GM21723 (cell line): ENCODE measurements around the gene CHRNA3.

Experiments used
- ATAC-seq: cut with Tn5 transposase; IDR thresholded peaks from one replicate; pipeline ENCODE4 v1.9.1; 2021; ENCODE audit warnings: mild to moderate bottlenecking, moderate library complexity; ENCODE audit not compliant: unreplicated experiment

Gene CHRNA3

DNA sequence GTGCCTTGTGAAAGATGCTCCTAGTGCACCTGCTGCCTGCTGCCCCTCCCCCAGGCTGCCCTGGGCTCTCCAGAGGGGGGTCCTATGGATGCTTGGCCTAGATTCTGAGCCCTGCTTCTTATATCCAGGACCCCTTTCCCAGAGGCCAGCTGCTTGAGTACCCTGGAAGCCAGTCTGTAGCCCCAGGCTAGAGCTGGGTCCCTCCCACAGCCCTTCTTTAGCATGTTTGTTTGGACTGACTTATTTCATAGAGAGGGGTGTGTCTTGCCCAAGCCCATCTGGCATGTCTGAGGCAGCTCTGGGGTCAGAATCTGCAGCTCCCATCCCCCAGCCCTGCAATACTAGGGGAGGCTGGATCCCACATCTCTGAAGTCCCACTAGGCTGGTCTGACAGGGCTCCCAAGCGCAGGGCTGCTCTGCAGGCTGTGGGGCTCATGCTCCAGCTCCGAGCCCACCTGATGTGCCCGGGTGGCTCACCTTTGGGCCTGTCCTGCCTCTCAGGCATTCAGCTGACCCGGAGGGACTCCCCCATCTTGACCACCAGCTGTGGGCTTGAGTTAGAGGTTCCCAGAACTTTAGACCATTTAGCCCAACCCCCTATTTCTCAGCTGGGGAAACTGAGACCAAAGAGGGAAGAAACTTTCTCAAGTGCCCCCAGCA is 17.1 kb upstream of the CHRNA3 start:
- no peak for ATAC-seq

DNA sequence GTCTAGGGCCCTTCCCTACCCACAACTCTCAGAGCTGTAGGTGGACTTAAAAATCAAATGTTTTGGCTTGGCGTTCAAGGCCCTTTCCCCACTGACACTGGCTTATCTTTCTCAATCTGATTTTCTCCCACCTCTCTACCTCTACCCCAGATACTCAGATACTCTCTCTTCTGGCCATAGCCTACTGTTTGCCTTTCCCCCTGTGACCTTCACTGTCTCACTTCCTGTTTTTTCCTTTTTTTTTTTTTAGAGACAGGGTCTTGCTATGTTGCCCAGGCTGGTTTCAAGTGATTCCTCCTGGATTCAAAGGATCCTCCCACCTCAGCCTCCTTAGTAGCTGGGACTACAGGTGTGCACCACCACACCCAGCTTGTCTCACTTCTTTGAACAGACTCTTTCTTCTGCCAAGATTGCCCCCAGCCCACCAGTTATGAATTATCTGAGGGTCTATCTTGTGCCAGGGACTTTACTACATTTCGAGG is 15.6 kb upstream of the CHRNA3 start:
- no peak for ATAC-seq

DNA sequence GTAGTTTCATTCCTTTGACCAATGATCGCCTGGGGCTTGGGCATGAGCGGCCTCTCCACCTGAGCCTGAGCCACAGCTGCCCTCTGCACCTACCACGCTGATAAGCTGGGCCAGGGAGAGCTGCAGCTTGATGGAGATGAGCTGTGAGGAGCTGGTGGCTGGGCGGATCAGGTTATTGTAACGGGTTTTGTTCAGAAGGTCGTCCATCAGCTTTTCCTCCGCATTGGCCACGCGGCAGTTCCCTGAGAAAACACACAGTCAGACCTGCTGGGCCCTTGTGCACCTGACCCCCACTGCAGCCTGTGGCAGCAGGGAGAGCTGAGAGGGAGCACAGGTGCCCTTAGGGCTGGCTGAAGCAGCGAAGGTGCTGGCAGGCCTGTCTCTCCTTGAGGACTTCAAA is 14.6 kb upstream of the CHRNA3 start:
- ATAC-seq, result no peak

GRCh38 chr15:78634210-78635145 is 13.7 kb upstream of the CHRNA3 start:
- ATAC-seq, result no peak

DNA sequence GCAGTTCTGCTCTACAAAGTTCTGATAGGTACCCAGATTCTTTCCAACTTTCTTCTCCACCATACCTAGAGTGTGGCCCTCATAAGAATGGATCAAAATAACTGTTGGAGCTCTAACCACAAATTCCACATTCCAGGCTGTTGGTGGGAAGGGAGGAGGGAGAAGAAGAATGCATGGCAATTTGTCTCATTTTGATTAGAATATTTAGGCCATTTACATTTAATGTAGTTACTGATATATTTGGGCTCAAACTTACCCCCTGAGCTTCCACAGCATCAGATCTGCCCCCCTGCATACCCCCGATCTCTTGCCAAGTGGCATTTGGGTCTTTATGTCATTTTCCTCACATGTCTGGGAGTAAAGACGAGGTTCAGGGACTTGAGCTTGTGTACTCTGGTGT is 12.6 kb upstream of the CHRNA3 start:
- no peak for ATAC-seq

- no peak for ATAC-seq
Measured at GRCh38 chr15:78630886-78631633, 10.3 kb upstream of the CHRNA3 start.

GRCh38 chr15:78629716-78630065 is 8.9 kb upstream of the CHRNA3 start:
- ATAC-seq, result no peak

DNA sequence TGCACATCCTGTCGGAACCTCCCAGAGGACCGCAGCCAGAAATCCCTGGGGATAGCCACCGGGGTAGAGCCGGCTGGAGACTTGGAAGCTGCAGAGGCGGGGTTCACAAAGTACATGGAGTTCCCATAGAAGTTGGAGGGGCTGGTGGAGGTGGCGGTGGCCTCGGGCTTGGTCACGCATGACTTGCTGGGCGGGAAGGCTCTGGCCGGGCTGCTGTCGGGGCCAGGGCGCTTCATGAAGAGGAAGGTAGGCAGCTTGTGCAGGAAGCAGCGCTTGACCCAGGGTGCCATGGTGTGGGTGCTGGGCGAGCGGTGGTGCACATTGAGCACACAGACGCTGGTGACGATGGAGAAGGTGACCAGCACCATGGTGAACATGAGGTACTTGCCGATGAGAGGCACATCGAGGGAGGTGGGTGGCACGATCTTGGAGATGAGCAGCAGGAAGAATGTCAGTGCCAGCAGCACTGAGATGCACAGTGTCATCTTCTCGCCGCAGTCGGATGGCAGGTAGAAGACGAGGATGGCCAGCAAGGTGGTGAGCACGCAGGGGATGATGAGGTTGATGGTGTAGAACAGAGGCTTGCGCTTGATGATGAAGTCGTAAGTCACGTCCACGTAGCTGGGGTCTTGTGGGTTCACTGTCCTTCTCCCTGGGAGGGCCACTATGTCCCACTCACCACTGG is 8.4 kb upstream of the CHRNA3 start:
- ATAC-seq, result no peak

- no peak for ATAC-seq
Measured at GRCh38 chr15:78628227-78628626, 7.4 kb upstream of the CHRNA3 start.

GRCh38 chr15:78627348-78627747 is 6.6 kb upstream of the CHRNA3 start:
- no peak for ATAC-seq

GRCh38 chr15:78626381-78626995 is 5.7 kb upstream of the CHRNA3 start:
- no peak for ATAC-seq

DNA sequence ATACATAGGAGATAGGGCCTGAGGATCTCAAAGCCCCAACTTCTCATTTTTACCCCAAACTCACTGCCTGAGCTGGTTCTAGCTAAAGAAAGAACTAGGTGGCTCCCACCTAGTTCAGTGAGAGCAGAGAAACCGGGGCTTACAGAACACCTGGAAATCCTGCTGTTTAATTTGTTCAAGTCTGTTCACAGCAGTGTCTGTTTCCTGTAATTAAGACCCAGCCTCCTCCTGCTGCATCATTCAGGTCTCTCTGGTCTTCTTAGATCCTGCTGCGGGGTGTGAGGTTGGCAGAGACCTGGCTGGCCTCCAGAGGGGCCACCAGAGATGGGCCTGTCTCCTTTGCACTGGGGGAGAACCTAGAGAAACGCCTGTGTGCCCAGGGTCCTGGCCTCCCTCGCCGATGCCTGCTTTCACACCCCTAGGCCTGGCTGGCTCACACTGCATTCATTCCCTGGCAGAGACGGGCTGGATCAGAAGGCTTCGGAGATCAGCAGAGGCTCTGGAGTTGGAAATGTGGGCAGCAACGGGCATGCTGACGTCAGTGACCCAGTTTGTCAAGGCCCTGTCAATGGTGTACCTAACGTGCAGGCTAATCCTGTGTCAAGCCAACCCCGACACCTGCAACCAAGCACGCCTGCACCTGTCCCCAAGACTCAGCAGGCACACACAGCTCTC is 4.9 kb upstream of the CHRNA3 start:
- no peak for ATAC-seq

DNA sequence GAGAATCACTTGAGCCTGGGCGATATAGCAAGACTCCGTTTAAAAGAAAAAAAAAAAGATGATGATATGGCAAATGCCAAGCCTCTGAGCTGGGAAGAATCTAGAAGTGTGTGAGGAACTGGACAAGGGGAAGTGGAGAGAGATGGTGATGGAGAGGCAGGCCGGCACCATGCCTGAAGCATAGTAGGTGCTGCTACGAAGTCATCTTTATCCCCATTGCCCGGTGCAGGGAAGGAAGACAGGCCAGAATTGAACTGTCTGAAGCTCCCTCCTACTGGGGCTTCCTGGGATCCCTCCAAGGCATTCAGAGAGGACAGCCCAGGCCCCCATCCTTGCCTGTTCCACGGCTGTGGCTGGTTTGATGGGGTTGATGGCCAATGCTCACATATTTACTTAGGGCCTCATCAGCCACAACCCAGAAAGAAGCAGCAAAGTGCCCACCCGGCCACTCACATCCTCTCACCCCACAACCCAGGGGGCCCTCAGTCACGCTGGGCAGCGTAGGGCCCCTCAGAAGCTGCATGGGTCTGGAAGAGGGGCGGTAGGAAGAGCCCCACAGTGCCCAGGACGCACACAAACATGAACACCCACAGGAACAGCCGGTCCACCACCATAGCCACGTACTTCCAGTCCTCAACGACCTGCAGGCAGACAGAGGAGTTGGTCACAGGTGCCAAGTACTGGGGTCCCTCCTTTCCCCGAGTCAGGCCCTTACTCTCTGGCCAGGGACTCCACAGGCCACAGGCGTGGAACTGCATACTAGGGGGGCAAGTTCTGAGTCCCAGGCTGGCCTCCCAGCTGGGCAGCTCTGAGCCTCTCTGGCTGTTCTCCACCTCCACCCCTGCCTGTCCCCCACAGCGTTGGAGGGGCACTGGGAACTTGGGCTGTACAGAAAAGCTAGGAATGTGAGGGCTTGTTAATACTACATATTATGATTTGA is 4.1 kb upstream of the CHRNA3 start:
- ATAC-seq, result no peak

GRCh38 chr15:78623786-78624497 is 3.1 kb upstream of the CHRNA3 start:
- no peak for ATAC-seq

GRCh38 chr15:78621810-78622402 is 1.1 kb upstream of the CHRNA3 start:
- ATAC-seq, result no peak

- ATAC-seq, result no peak
Measured at GRCh38 chr15:78620021-78620526, 722 bp downstream of the CHRNA3 start.
